HepG2 (cell line): ENCODE measurements around the gene ARL17A.
"Not testable (repeated sequence)": the region's sequence is repeated elsewhere in the genome, so short reads cannot be mapped to it uniquely, and the experiment has no call there.

Experiments used
- CREB3 ChIP-seq: sonication (generic); formaldehyde crosslinking; IDR thresholded peaks from 2 replicates; pipeline ENCODE4 v1.5.0; 2020; ENCODE audit warnings: missing genetic modification reagents
- CTCF ChIP-seq: sonication (generic); formaldehyde crosslinking; IDR thresholded peaks from 2 replicates; pipeline ENCODE4 v1.5.0; 2020; ENCODE audit warnings: mild to moderate bottlenecking, missing genetic modification reagents, moderate library complexity
- MXD4 ChIP-seq: IDR thresholded peaks from 2 replicates; pipeline ENCODE4 v1.6.1; 2016; ENCODE audit warnings: mild to moderate bottlenecking, missing biosample characterization, missing genetic modification reagents
- REXO4 ChIP-seq: sonication (generic); formaldehyde crosslinking; IDR thresholded peaks from 2 replicates; pipeline ENCODE4 v1.8.0; 2022; ENCODE audit warnings: missing genetic modification reagents, mild to moderate bottlenecking, borderline replicate concordance
- UBTF ChIP-seq: sonication (generic); formaldehyde crosslinking; IDR thresholded peaks from 2 replicates; pipeline ENCODE4 v1.4.0; 2020; ENCODE audit warnings: mild to moderate bottlenecking, missing genetic modification reagents
- YY1 ChIP-seq: IDR thresholded peaks from 2 replicates; pipeline ENCODE4 v1.6.1; 2011; ENCODE audit warnings: low read length, low read depth, moderate library complexity, mild to moderate bottlenecking; ENCODE audit not compliant: insufficient read depth, insufficient replicate concordance
- ZBTB21 ChIP-seq: sonication (generic); formaldehyde crosslinking; IDR thresholded peaks from 2 replicates; pipeline ENCODE4 v1.4.0; 2020; ENCODE audit warnings: missing genetic modification reagents
- ZBTB7A ChIP-seq: sonication (generic); formaldehyde crosslinking; IDR thresholded peaks from 2 replicates; pipeline ENCODE4 v1.8.0; 2022; ENCODE audit warnings: mild to moderate bottlenecking, missing genetic modification reagents
- ZNF432 ChIP-seq: sonication (generic); formaldehyde crosslinking; IDR thresholded peaks from 2 replicates; pipeline ENCODE4 v1.5.0; 2020; ENCODE audit warnings: missing genetic modification reagents, mild to moderate bottlenecking, borderline replicate concordance
- ZNF513 ChIP-seq: sonication (generic); formaldehyde crosslinking; conservative IDR thresholded peaks from 2 replicates; pipeline ENCODE4 v1.5.0; 2020; ENCODE audit warnings: missing genetic modification reagents

- not testable (repeated sequence) for TF ChIP-seq MXD4 (CRISPR knock-in tag); UBTF (CRISPR knock-in tag); ZNF432 (CRISPR knock-in tag); ZBTB21 (CRISPR knock-in tag); CREB3 (CRISPR knock-in tag); CTCF (CRISPR knock-in tag); ZBTB7A (CRISPR knock-in tag); YY1; REXO4 (CRISPR knock-in tag); ZNF513 (CRISPR knock-in tag)
Observed at GRCh38 chr17:46624726-46625125, 45.2 kb upstream of the ARL17A start.
